H9 (cell line): ENCODE results near the gene INPP4A. TPM values are rescaled to one million over a fixed set of nuclear protein-coding genes. Genes with fewer than 3 reads are reported as not detected.

ENCODE experiments used
- DNase-seq: peaks from one replicate; pipeline ENCODE4 v3.0.0-alpha.2; 2017
- H2AFZ ChIP-seq: one replicate; pipeline ENCODE4 v1.6.1; 2013; ENCODE audit warnings: mild to moderate bottlenecking, low read length, control low read depth, moderate library complexity
- H2AK5ac ChIP-seq: 2 replicates; pipeline ENCODE4 v1.6.1; 2013; ENCODE audit warnings: low read length, control low read depth, mixed read lengths; ENCODE audit not compliant: insufficient read length
- H2BK120ac ChIP-seq: one replicate; pipeline ENCODE4 v1.6.1; 2013; ENCODE audit warnings: low read depth, mild to moderate bottlenecking, low read length, control low read depth, inconsistent platforms; ENCODE audit not compliant: poor library complexity, severe bottlenecking
- H2BK12ac ChIP-seq: 2 replicates; pipeline ENCODE4 v1.6.1; 2013; ENCODE audit warnings: low read length, control low read depth, mixed read lengths, low read depth; ENCODE audit not compliant: insufficient read length
- H2BK15ac ChIP-seq: 2 replicates; pipeline ENCODE4 v1.6.1; 2013; ENCODE audit warnings: low read depth, low read length, control low read depth
- H2BK20ac ChIP-seq: one replicate; pipeline ENCODE4 v1.6.1; 2013; ENCODE audit warnings: low read depth, mild to moderate bottlenecking, low read length, control low read depth, inconsistent platforms; ENCODE audit not compliant: poor library complexity, severe bottlenecking
- H2BK5ac ChIP-seq: 2 replicates; pipeline ENCODE4 v1.6.1; 2013; ENCODE audit warnings: low read length, control low read depth, mixed read lengths; ENCODE audit not compliant: insufficient read length
- H3K14ac ChIP-seq: 2 replicates; pipeline ENCODE4 v1.6.1; 2013; ENCODE audit warnings: low read length, control low read depth; ENCODE audit not compliant: insufficient read depth
- H3K18ac ChIP-seq: 2 replicates; pipeline ENCODE4 v1.6.1; 2013; ENCODE audit warnings: low read depth, mild to moderate bottlenecking, mixed read lengths, low read length, control low read depth; ENCODE audit not compliant: insufficient read length
- H3K23ac ChIP-seq: 2 replicates; pipeline ENCODE4 v1.6.1; 2013; ENCODE audit warnings: low read length, control low read depth, mixed read lengths, low read depth; ENCODE audit not compliant: insufficient read length
- H3K23me2 ChIP-seq: 2 replicates; pipeline ENCODE4 v1.6.1; 2013; ENCODE audit warnings: low read depth, mild to moderate bottlenecking, mixed read lengths, low read length, control low read depth; ENCODE audit not compliant: insufficient read length, poor library complexity, severe bottlenecking
- H3K27ac ChIP-seq: 2 replicates; pipeline ENCODE4 v1.5.1; 2013; ENCODE audit warnings: low read length, control low read depth, mixed read lengths, low read depth; ENCODE audit not compliant: insufficient read length
- H3K27me3 ChIP-seq: 2 replicates; pipeline ENCODE4 v1.6.1; 2013; ENCODE audit warnings: low read length, control low read depth, inconsistent platforms; ENCODE audit not compliant: insufficient read depth
- H3K4ac ChIP-seq: 2 replicates; pipeline ENCODE4 v1.6.1; 2013; ENCODE audit warnings: low read depth, mild to moderate bottlenecking, control low read depth, inconsistent platforms, low read length, moderate library complexity
- H3K4me1 ChIP-seq: 2 replicates; pipeline ENCODE4 v1.6.1; 2013; ENCODE audit warnings: low read length, control low read depth, inconsistent platforms; ENCODE audit not compliant: insufficient read depth
- H3K4me2 ChIP-seq: 2 replicates; pipeline ENCODE4 v1.6.1; 2013; ENCODE audit warnings: low read length, control low read depth, mixed read lengths; ENCODE audit not compliant: insufficient read length, insufficient read depth
- H3K56ac ChIP-seq: 2 replicates; pipeline ENCODE4 v1.6.1; 2013; ENCODE audit warnings: low read depth, mild to moderate bottlenecking, mixed read lengths, low read length, control low read depth; ENCODE audit not compliant: insufficient read length
- H3K79me1 ChIP-seq: 2 replicates; pipeline ENCODE4 v1.6.1; 2013; ENCODE audit warnings: low read depth, mild to moderate bottlenecking, moderate library complexity, low read length, control low read depth, inconsistent platforms; ENCODE audit not compliant: insufficient read depth, poor library complexity, severe bottlenecking
- H3K79me2 ChIP-seq: 2 replicates; pipeline ENCODE4 v1.6.1; 2013; ENCODE audit warnings: low read length, control low read depth, inconsistent platforms; ENCODE audit not compliant: insufficient read depth
- H3K9ac ChIP-seq: 2 replicates; pipeline ENCODE4 v1.6.1; 2013; ENCODE audit warnings: low read length, control low read depth, mixed read lengths; ENCODE audit not compliant: insufficient read length; ENCODE audit errors: extremely low read depth
- H3K9me3 ChIP-seq: one replicate; pipeline ENCODE4 v1.6.1; 2013; ENCODE audit warnings: low read depth, low read length, inconsistent platforms; ENCODE audit not compliant: control insufficient read depth
- H3T11ph ChIP-seq: one replicate; pipeline ENCODE4 v1.6.1; 2013; ENCODE audit warnings: mild to moderate bottlenecking, low read length, control low read depth, inconsistent platforms
- H4K20me1 ChIP-seq: one replicate; pipeline ENCODE4 v1.6.1; 2013; ENCODE audit not compliant: control insufficient read depth, insufficient read length, insufficient read depth
- H4K5ac ChIP-seq: 2 replicates; pipeline ENCODE4 v1.6.1; 2013; ENCODE audit warnings: low read depth, mild to moderate bottlenecking, mixed read lengths, low read length, control low read depth; ENCODE audit not compliant: insufficient read length
- H4K8ac ChIP-seq: replicated peaks from 2 replicates; pipeline ENCODE4 v1.6.1; 2013; ENCODE audit warnings: low read length, control low read depth, mixed read lengths, low read depth; ENCODE audit not compliant: insufficient read length
- H4K91ac ChIP-seq: 2 replicates; pipeline ENCODE4 v1.6.1; 2013; ENCODE audit warnings: low read depth, mild to moderate bottlenecking, moderate library complexity, mixed read lengths, low read length, control low read depth; ENCODE audit not compliant: insufficient read length
- H3K27ac Mint-ChIP-seq, 3 experiments: 2 replicates in 2 of 3; 3 replicates in 1 of 3; pipeline ENCODE4 v1.8.0; 2020 to 2021; ENCODE audit warnings: mixed read lengths in 3 of 3, mild to moderate bottlenecking in 1 of 3, moderate library complexity in 1 of 3
- H3K27me3 Mint-ChIP-seq: 2 replicates; pipeline ENCODE4 v1.8.0; 2021; ENCODE audit warnings: low read depth, mild to moderate bottlenecking, moderate library complexity, mixed read lengths
- H3K36me3 Mint-ChIP-seq, 3 experiments: 2 replicates in 2 of 3; 3 replicates in 1 of 3; pipeline ENCODE4 v1.8.0; 2020 to 2021; ENCODE audit warnings: low read depth in 3 of 3, mixed read lengths in 3 of 3; ENCODE audit not compliant: insufficient read depth in 1 of 3
- H3K4me1 Mint-ChIP-seq, 2 experiments: 2 replicates each; pipeline ENCODE4 v1.8.0; 2020; ENCODE audit warnings: mixed read lengths in 2 of 2
- H3K4me3 Mint-ChIP-seq, 2 experiments: 2 replicates in 1 of 2; 3 replicates in 1 of 2; pipeline ENCODE4 v1.8.0; 2020 to 2021; ENCODE audit warnings: mild to moderate bottlenecking in 2 of 2, mixed read lengths in 2 of 2, moderate library complexity in 1 of 2
- H3K9me3 Mint-ChIP-seq, 2 experiments: 2 replicates in 1 of 2; 3 replicates in 1 of 2; pipeline ENCODE4 v1.8.0; 2020; ENCODE audit warnings: mild to moderate bottlenecking in 2 of 2, mixed read lengths in 2 of 2, moderate library complexity in 1 of 2
- CTCF ChIP-seq: fragments of 200-600 bp; sonication (generic); conservative IDR thresholded peaks from 3 replicates; pipeline ENCODE4 v1.8.0; 2021; ENCODE audit warnings: antibody characterized with exemption, mild to moderate bottlenecking
- WGBS: extraction: QIAGEN DNeasy Blood & Tissue Kit; methylation state at CpG from one replicate; pipeline ENCODE4 v1.1.7; 2013; ENCODE audit warnings: missing lambda C conversion rate, low lambda C conversion rate, mixed read lengths; ENCODE audit not compliant: insufficient read length; ENCODE audit errors: extremely low coverage; 5-methylcytosine and 5-hydroxymethylcytosine counted together
- total RNA-seq: library from RNA; stranded (reverse); gene quantifications from 2 replicates; pipeline ENCODE4 v1.2.1, GENCODE V29; 2021

Gene INPP4A
- total RNA-seq, 1 experiment from 2014 or later: 55.2 TPM

DNA sequence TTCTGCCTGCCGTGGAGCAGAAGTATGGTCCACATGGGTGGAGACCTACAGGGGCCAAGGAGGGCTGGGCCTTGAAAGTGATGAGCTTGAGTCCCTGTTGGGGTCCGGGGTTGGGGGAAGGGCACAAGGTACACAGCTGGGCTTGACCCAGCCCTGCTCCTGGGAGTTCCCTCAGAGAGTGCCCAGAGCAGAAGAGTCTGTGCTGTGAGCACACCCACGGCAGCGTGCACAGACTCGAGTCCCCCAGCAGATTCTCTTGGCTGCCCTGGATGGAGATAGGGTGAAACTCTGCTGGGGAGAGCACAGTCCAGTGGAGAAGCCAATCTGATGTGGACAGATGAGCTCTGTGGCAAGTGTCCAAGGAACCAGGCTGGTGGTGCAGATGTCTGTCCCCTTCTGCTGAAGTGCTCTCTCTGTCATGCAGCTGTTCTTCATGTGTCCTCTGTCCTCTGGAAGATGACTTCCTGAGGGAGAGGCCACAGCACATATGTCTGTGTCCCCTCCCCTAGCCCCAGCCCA, 27.5 kb downstream of the INPP4A start:
- no peak overlapping the region for H2BK20ac ChIP-seq
- peaks cover 2% of the 10 kb centered on the region; the same call in 1 of the 2 replicates for H3K79me2 ChIP-seq
- no peak overlapping the region for H2BK5ac ChIP-seq
- no peak overlapping the region for H4K8ac ChIP-seq
- no peak overlapping the region for H2BK12ac ChIP-seq
- no peaks in the 10 kb centered on the region for H3K27me3 ChIP-seq
- H3K4me2 ChIP-seq: no peak overlapping the region
- no peaks in the 10 kb centered on the region; the same call in 1 of the 2 replicates for H3K4me1 ChIP-seq
- H3K23me2 ChIP-seq: no peaks in the 10 kb centered on the region
- no peak overlapping the region for H4K91ac ChIP-seq
- no peak overlapping the region for H3K9ac ChIP-seq
- H3K14ac ChIP-seq: no peak overlapping the region
- no peak overlapping the region for H2AK5ac ChIP-seq
- no CpG with 5 or more reads among the region's 5 CpGs for WGBS
- no peak overlapping the region for H3K18ac ChIP-seq
- no peak for DNase-seq
- H4K20me1 ChIP-seq: no peaks in the 10 kb centered on the region
- peak overlapping the region in 2 of 3 experiments; percentile 34 to 51; a peak in 1 of 7 replicates for H3K27ac Mint-ChIP-seq
- no peaks in the 10 kb centered on the region; a peak in 1 of 5 replicates for H3K9me3 Mint-ChIP-seq
- no peaks in the 10 kb centered on the region for H3K9me3 ChIP-seq
- no peak overlapping the region for H3T11ph ChIP-seq
- no peaks in the 10 kb centered on the region; the same call in 1 of the 2 replicates for H3K27me3 Mint-ChIP-seq
- H3K79me1 ChIP-seq: peaks cover 4% of the 10 kb centered on the region
- H4K5ac ChIP-seq: no peak overlapping the region
- TF ChIP-seq CTCF: no peak
- no peak overlapping the region for H3K23ac ChIP-seq
- H3K4me3 Mint-ChIP-seq: no peak overlapping the region
- no peak overlapping the region for H2BK15ac ChIP-seq
- H3K4ac ChIP-seq: no peak overlapping the region
- no peak overlapping the region for H2BK120ac ChIP-seq
- H3K36me3 Mint-ChIP-seq: peaks cover 4 to 13% (median 8%) of the 10 kb centered on the region in 3 experiments; a peak in 5 of 7 replicates
- no peak overlapping the region for H3K56ac ChIP-seq
- no peak overlapping the region for H2AFZ ChIP-seq
- peaks cover 44 to 49% of the 10 kb centered on the region in 2 experiments for H3K4me1 Mint-ChIP-seq
- H3K27ac ChIP-seq: no peak overlapping the region
